GM10266 (cell line): ENCODE measurements around the gene TFG.

Experiments used
- DNase-seq: peaks from one replicate; pipeline ENCODE4 v3.0.0; 2012; ENCODE audit errors: extremely low spot score
- TF ChIP-seq, protein P1 (sequence below): IDR thresholded peaks from 2 replicates; pipeline ENCODE4 v1.5.1; 2012; ENCODE audit warnings: mild to moderate bottlenecking, low read depth; ENCODE audit not compliant: control insufficient read depth, insufficient read depth; ENCODE audit errors: missing control alignments

Gene TFG

DNA sequence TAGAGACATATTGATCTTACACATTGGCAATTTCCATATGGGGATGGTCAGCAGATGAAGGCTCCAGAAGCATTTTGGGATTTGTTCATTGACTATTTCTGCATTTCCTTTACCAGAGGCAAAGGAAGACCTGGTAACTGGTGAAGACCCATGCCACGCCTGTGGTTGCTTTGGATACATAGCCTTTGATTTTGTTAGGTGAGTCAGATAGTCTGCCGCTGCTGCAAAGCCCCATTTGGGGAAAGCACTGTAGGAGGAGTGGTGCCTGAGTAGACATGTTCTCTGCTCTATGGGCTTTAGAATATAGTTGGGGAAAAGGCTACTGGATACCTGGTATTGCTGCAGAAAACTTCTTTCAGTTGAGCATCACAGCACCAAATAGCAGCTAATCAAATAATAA, 56.8 kb downstream of the TFG start:
- DNase-seq, result no peak
- TF ChIP-seq, protein P1, sequence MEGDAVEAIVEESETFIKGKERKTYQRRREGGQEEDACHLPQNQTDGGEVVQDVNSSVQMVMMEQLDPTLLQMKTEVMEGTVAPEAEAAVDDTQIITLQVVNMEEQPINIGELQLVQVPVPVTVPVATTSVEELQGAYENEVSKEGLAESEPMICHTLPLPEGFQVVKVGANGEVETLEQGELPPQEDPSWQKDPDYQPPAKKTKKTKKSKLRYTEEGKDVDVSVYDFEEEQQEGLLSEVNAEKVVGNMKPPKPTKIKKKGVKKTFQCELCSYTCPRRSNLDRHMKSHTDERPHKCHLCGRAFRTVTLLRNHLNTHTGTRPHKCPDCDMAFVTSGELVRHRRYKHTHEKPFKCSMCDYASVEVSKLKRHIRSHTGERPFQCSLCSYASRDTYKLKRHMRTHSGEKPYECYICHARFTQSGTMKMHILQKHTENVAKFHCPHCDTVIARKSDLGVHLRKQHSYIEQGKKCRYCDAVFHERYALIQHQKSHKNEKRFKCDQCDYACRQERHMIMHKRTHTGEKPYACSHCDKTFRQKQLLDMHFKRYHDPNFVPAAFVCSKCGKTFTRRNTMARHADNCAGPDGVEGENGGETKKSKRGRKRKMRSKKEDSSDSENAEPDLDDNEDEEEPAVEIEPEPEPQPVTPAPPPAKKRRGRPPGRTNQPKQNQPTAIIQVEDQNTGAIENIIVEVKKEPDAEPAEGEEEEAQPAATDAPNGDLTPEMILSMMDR, result no peak

DNA sequence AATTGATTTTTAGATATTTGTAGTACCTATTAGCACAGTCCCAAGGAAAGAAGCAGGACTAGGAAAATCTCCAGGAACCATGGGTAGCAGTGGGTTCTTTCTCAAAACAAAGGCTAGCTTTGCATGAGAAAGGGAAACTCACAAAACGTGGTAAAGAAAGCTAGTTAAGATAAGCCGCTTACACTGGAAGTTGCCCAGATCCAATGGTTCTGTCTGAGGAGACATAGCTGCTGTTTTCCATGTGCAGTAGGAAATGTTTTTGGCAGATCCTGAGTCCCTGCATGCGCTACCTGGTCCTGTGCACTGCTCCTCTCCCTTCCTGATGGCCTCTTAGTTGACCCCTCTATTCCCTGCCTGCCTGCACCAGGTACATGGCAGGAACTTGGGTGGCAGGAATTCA, 60.4 kb downstream of the TFG start:
- TF ChIP-seq, protein P1, result no peak
- DNase-seq, result no peak

DNA sequence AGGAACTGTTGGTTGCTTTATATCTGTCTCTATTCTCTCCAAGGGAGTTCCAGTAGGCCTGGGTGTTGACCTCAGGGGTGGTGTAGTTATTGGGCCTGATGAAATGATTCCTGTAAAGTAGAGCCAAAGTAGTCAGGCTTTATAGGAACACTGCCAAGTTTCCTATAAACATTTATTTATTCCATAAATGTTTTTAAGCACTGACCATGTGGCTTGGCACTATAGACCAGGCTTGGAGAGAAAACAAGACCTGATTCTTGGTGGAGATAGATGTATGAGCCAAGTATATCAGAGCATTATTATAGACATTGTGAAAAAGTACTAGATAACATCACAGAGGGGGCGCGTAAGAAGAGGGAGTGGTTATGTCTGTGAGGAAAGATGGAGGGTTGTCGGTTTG, 65.9 kb downstream of the TFG start:
- no peak for DNase-seq
- TF ChIP-seq, protein P1, result no peak

DNA sequence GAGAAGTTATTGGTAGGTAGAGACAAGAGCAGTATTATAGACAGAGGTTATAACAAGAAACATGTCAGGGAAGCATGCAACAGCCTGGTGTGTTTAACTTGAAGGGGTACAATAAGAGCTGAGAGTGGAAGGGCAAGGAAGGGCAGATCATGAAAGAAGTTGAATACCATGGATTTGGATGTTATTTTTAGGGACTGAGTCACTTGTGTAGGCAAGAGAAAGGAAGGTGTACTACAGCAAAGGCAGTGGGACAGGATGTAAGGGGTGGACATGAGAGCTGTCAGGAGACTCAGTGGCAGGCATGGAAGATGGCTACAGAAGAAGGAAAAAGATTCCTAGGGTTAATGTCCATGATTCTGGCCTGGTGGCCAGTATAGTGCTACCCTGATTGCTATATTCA, 66.4 kb downstream of the TFG start:
- DNase-seq, result no peak
- TF ChIP-seq, protein P1, result no peak

DNA sequence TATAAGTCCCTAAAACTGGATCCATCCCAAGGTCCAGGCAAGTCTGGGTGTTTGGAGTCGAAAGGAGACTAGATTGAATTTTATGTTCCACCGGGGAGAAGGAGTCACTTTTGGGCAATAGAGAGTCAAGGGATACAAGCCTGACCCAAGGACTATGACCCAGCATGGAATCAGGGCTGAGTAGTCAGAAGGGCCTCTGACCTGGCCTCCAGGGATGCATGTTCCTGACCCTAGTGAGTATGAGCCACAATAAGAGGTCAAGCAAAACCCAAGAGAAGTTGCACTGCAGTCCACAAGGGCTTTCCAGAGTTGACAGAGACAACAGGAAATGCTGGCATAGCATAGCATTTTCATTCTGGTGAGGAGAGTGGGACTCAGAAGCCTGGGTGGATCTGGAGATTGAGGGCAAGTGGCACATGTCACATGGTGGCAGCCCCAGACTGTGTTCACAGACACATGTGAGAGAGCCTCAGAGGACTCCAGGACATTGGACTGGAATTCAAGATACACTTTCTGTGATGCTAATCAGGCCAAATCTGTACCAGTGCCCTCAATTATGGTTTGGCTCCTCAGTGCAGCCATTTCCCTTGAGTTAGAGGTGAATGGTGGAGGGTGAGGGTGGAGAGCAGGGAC, 66.9 kb downstream of the TFG start:
- no peak for DNase-seq
- TF ChIP-seq, protein P1, result no peak

DNA sequence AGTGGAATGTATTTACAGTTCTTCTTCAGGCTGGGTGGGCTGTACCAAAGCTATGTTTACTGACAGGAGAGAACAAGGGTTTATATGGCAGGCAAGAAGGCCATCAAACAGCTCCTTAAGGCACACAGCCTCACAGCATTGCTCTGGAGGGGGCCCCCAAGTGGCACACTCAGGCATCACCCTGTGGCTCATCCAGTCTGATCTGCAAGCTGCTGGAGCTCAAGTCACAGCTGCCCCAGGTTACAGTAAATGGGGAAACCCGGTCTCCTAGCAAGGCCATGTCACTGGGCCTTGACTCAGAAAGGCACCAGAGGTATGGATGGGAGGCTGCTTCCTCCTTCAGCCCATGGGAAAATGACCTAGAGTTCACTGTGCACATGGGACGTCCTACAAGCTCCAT, 67.5 kb downstream of the TFG start:
- TF ChIP-seq, protein P1, result no peak
- DNase-seq, result no peak

DNA sequence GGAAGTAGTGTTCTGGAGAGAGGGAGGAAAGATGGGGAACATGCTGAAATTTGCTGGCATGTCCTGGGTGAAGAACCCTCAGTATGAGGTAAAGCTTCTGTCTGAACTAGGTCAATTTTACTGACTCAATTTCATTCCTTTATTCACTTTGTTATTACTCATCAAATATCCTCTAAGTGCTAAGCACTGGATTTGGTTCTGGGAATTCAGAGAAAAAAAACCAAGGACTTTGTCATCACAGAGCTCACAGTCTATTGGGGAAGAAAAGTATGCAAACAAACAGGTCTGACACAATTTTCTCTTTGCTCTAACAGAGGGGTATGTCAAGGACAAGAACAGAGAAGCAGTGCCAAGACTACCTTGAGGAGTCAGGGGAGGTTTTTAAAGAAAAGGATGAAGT, 68.0 kb downstream of the TFG start:
- DNase-seq, result no peak
- TF ChIP-seq, protein P1, result no peak
